Vagina (tissue), 2 donors: ENCODE measurements around the gene INPP5A. TPM values are rescaled to one million over a fixed set of nuclear protein-coding genes. Genes with fewer than 3 reads are reported as not detected.

Experiments
- DNase-seq, 2 donors: peaks; one replicate each; pipeline ENCODE4 v3.0.0-alpha.2; 2017; ENCODE audit errors: extremely low spot score in 2 of 2
- H3K27ac ChIP-seq: fragments of 200-600 bp; sonication (generic); one replicate; pipeline ENCODE4 v1.5.1; 2019
- H3K27me3 ChIP-seq: fragments of 200-600 bp; sonication (generic); one replicate; pipeline ENCODE4 v1.5.1; 2019
- H3K36me3 ChIP-seq, 2 donors: fragments of 200-600 bp; sonication (generic); one replicate each; pipeline ENCODE4 v1.5.1; 2017 to 2019
- H3K4me1 ChIP-seq: fragments of 200-600 bp; sonication (generic); one replicate; pipeline ENCODE4 v1.5.1; 2019
- H3K4me3 ChIP-seq, 2 donors: fragments of 200-600 bp; sonication (generic); 1 replicate in 1 of 2; 2 replicates in 1 of 2; pipeline ENCODE4 v1.5.1; 2016 to 2019
- H3K9me3 ChIP-seq: fragments of 200-600 bp; sonication (generic); one replicate; pipeline ENCODE4 v1.5.1; 2019
- CTCF ChIP-seq, 3 experiments: fragments of 450-650 bp in 2 of 3; fragments of 200-600 bp in 1 of 3; sonication (generic) in 1 of 3; IDR thresholded peaks; one replicate each; pipeline ENCODE4 v1.5.1; 2017 to 2019; ENCODE audit warnings: antibody characterized with exemption in 3 of 3, mild to moderate bottlenecking in 2 of 3, moderate library complexity in 2 of 3
- POLR2A ChIP-seq, 2 donors: fragments of 450-650 bp; IDR thresholded peaks; one replicate each; pipeline ENCODE4 v1.6.1; 2017; ENCODE audit warnings: antibody characterized with exemption in 2 of 2, mild to moderate bottlenecking in 2 of 2, moderate library complexity in 2 of 2
- POLR2AphosphoS5 ChIP-seq, 2 donors: sonication (generic); formaldehyde crosslinking; IDR thresholded peaks; one replicate each; pipeline ENCODE4 v1.9.0; 2017; ENCODE audit warnings: antibody characterized with exemption in 2 of 2, mild to moderate bottlenecking in 2 of 2, low read depth in 1 of 2; ENCODE audit not compliant: insufficient read depth in 1 of 2
- intact Hi-C: fragments of 100-400 bp; cut with DNase I; formaldehyde crosslinking; loops from one replicate; pipeline ENCODE4 v1.15.1; 2023
- total RNA-seq: library from RNA; depleted of rRNA; stranded (reverse); fragments of >200 nt; gene quantifications from one replicate; pipeline ENCODE4 v1.2.3, GENCODE V29; 2016

INPP5A gene
- total RNA-seq, 1 donor from 2014 or later = 24.3 TPM

GRCh38 chr10:132714096-132714985 lies 176.8 kb downstream of the INPP5A start:
- Histone ChIP-seq H3K4me3 (no peak overlapping the region), H3K4me1 (no peaks in the 10 kb centered on the region), H3K27ac (no peak overlapping the region), H3K9me3 (no peaks in the 10 kb centered on the region), H3K36me3 (peaks cover 0 to 14% of the 10 kb centered on the region in 2 donors), H3K27me3 (no peaks in the 10 kb centered on the region)
- intact Hi-C loops = no loop called here
- TF ChIP-seq POLR2AphosphoS5 (IDR thresholded peaks at IDR 0.05; ENCODE audit: insufficient read depth in 1 of 2, low read depth in 1 of 2) = peak in 1 of 2 donors; percentile 7
- TF ChIP-seq CTCF (IDR thresholded peaks at IDR 0.05) = no peak
- DNase-seq = no peak

GRCh38 chr10:132714986-132715775 lies 177.6 kb downstream of the INPP5A start:
- DNase-seq = no peak
- peaks cover 0 to 14% of the 10 kb centered on the region in 2 donors for H3K36me3 ChIP-seq
- intact Hi-C loops = no loop called here

GRCh38 chr10:132715776-132716680 lies 178.4 kb downstream of the INPP5A start:
- intact Hi-C loops = no loop called here
- H3K4me1 ChIP-seq = no peaks in the 10 kb centered on the region
- peaks cover 0 to 10% of the 10 kb centered on the region in 2 donors for H3K36me3 ChIP-seq
- H3K27me3 ChIP-seq = no peaks in the 10 kb centered on the region
- no peak for DNase-seq
- no peaks in the 10 kb centered on the region for H3K9me3 ChIP-seq
- no peak overlapping the region for H3K4me3 ChIP-seq
- TF ChIP-seq POLR2AphosphoS5 (IDR thresholded peaks at IDR 0.05; ENCODE audit: insufficient read depth in 1 of 2, low read depth in 1 of 2) (no peak), CTCF (IDR thresholded peaks at IDR 0.05) (no peak), POLR2A (IDR thresholded peaks at IDR 0.05) (no peak)
- H3K27ac ChIP-seq = no peak overlapping the region

More at GRCh38 chr10:132714986-132715775, 177.6 kb downstream of the INPP5A start:
- Histone ChIP-seq H3K27ac (no peak overlapping the region), H3K4me3 (no peak overlapping the region), H3K9me3 (no peaks in the 10 kb centered on the region), H3K4me1 (no peaks in the 10 kb centered on the region), H3K27me3 (no peaks in the 10 kb centered on the region)
- TF ChIP-seq POLR2A (IDR thresholded peaks at IDR 0.05) (no peak), POLR2AphosphoS5 (IDR thresholded peaks at IDR 0.05; ENCODE audit: insufficient read depth in 1 of 2, low read depth in 1 of 2) (no peak), CTCF (IDR thresholded peaks at IDR 0.05) (no peak)

- H3K36me3 ChIP-seq = peaks cover 0 to 8% of the 10 kb centered on the region in 2 donors
- intact Hi-C loops = no loop called here
- DNase-seq = no peak
- no peaks in the 10 kb centered on the region for H3K27me3 ChIP-seq
- no peak overlapping the region for H3K4me3 ChIP-seq
- H3K4me1 ChIP-seq = no peaks in the 10 kb centered on the region
- TF ChIP-seq POLR2A (IDR thresholded peaks at IDR 0.05) (no peak), POLR2AphosphoS5 (IDR thresholded peaks at IDR 0.05; ENCODE audit: insufficient read depth in 1 of 2, low read depth in 1 of 2) (no peak), CTCF (IDR thresholded peaks at IDR 0.05) (no peak)
- H3K9me3 ChIP-seq = no peaks in the 10 kb centered on the region
- no peak overlapping the region for H3K27ac ChIP-seq
These were observed 179.3 kb downstream of the INPP5A start for GRCh38 chr10:132716691-132717490.
